Measurements from ENCODE around the gene DAD1.

The DAD1 gene

DNA sequence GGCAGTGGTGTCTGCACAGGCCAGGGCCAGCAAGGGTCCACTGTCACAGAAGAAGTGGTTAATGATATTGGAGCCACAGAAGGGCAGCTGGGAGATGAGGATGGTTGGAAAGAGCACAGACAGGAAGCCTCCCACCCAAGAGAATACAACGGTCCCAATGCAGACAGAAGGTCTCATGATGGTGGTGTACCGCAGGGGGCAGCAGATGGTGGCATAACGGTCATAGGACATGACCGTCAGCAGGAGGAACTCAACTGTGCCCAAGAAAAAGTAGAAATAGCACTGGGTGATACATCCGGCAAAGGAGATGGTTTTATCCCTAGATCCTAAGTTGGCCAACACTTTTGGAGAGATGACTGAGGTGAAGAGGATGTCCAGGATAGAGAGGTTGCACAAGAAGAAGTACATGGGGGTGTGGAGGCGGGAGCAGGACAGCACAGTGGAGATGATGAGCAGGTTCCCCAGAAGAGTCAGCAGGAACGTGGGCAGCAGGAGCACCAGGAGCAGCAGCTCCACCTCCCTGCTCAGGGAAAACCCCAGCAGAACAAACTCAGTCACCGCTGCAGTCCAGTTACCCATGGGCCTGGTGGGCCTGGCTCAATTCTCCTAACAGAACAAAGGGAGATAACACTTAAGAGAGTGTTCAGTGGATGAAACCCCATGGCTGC lies 45.3 kb upstream of the DAD1 start:
- TF ChIP-seq SCRT1 (tag by site-specific recombination; IDR thresholded peaks at IDR 0.05; ENCODE audit: borderline replicate concordance), result no peak
- no peak for TF ChIP-seq SETDB1 (IDR thresholded peaks at IDR 0.05; ENCODE audit: insufficient read length, low read length)
- no peak for TF ChIP-seq ZNF560 (tag by site-specific recombination; IDR thresholded peaks at IDR 0.05; ENCODE audit: borderline replicate concordance)
- TF ChIP-seq, protein P1, sequence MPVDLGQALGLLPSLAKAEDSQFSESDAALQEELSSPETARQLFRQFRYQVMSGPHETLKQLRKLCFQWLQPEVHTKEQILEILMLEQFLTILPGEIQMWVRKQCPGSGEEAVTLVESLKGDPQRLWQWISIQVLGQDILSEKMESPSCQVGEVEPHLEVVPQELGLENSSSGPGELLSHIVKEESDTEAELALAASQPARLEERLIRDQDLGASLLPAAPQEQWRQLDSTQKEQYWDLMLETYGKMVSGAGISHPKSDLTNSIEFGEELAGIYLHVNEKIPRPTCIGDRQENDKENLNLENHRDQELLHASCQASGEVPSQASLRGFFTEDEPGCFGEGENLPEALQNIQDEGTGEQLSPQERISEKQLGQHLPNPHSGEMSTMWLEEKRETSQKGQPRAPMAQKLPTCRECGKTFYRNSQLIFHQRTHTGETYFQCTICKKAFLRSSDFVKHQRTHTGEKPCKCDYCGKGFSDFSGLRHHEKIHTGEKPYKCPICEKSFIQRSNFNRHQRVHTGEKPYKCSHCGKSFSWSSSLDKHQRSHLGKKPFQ (tag by site-specific recombination; IDR thresholded peaks at IDR 0.05), result no peak
- no peak for TF ChIP-seq KLF1 (tag by site-specific recombination; IDR thresholded peaks at IDR 0.05)
- no peak for TF ChIP-seq BCL11A (tag by site-specific recombination; IDR thresholded peaks at IDR 0.05; ENCODE audit: low read depth)
- TF ChIP-seq ZNF529 (tag by site-specific recombination; IDR thresholded peaks at IDR 0.05; ENCODE audit: insufficient replicate concordance), result no peak
- TF ChIP-seq, protein P2, sequence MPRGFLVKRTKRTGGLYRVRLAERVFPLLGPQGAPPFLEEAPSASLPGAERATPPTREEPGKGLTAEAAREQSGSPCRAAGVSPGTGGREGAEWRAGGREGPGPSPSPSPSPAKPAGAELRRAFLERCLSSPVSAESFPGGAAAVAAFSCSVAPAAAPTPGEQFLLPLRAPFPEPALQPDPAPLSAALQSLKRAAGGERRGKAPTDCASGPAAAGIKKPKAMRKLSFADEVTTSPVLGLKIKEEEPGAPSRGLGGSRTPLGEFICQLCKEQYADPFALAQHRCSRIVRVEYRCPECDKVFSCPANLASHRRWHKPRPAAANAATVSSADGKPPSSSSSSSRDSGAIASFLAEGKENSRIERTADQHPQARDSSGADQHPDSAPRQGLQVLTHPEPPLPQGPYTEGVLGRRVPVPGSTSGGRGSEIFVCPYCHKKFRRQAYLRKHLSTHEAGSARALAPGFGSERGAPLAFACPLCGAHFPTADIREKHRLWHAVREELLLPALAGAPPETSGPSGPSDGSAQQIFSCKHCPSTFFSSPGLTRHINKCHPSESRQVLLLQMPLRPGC (tag by site-specific recombination; IDR thresholded peaks at IDR 0.05), result no peak
- H3K9me3 ChIP-seq (ENCODE audit: control insufficient read depth, insufficient read depth, low read depth, low read length), result no peaks in the 10 kb centered on the region
- no peak overlapping the region for H3K4me3 ChIP-seq (ENCODE audit: low read depth, low read length)
- H3K27ac ChIP-seq (ENCODE audit: extremely low read depth, low read depth, low read length), result no peak overlapping the region
- ChIA-PET POLR2A (no interaction called here), CTCF (no interaction called here)
- no peaks in the 10 kb centered on the region for H3K4me1 ChIP-seq (ENCODE audit: control insufficient read depth, insufficient read depth, low read length)
- no peaks in the 10 kb centered on the region for H3K36me3 ChIP-seq (ENCODE audit: control insufficient read depth in 2 of 2, insufficient read depth in 1 of 2, low read length in 2 of 2)

DNA sequence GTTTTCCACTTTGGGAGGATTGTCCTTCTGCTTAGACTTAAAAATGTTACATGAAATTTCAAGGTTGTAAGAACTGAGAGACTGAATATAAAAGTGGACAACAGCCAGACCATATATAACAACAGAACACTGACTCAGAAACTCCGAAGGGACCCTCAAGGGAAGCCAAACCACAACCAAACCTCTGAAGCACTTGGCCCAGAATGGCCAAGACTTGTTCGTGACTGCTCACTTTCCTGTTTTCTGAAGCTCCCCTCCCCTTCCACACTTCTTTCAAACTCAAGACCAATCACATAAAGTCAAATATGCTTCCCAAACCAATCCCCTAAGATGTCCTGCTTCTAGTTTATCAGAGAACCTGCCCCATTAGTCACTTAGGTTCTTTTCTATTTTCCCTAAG lies 41.5 kb upstream of the DAD1 start:
- Histone ChIP-seq H3K27ac (ENCODE audit: extremely low read depth, low read depth, low read length) (no peak overlapping the region), H3K4me1 (ENCODE audit: control insufficient read depth, insufficient read depth, low read length) (peaks cover 4% of the 10 kb centered on the region; the same call in 1 of the 2 replicates), H3K4me3 (ENCODE audit: low read depth, low read length) (no peak overlapping the region), H3K9me3 (ENCODE audit: control insufficient read depth, insufficient read depth, low read depth, low read length) (no peaks in the 10 kb centered on the region), H3K36me3 (ENCODE audit: control insufficient read depth in 2 of 2, insufficient read depth in 1 of 2, low read length in 2 of 2) (no peaks in the 10 kb centered on the region)
- POLR2A ChIA-PET, result no interaction called here
- CTCF ChIA-PET, result no interaction called here
- no peak for TF ChIP-seq ZNF24 (tag by site-specific recombination; IDR thresholded peaks at IDR 0.05)
- TF ChIP-seq ZNF2 (tag by site-specific recombination; IDR thresholded peaks at IDR 0.05), result no peak
- TF ChIP-seq ZNF132 (tag by site-specific recombination; IDR thresholded peaks at IDR 0.05; ENCODE audit: borderline replicate concordance), result no peak
- TF ChIP-seq ZNF133 (tag by site-specific recombination; IDR thresholded peaks at IDR 0.05), result no peak
- no peak for TF ChIP-seq ZNF433 (tag by site-specific recombination; IDR thresholded peaks at IDR 0.05; ENCODE audit: low read depth)
- TF ChIP-seq KLF17 (tag by site-specific recombination; IDR thresholded peaks at IDR 0.05), result no peak
- no peak for TF ChIP-seq GLI2 (tag by site-specific recombination; IDR thresholded peaks at IDR 0.05; ENCODE audit: borderline replicate concordance, low read depth)

DNA sequence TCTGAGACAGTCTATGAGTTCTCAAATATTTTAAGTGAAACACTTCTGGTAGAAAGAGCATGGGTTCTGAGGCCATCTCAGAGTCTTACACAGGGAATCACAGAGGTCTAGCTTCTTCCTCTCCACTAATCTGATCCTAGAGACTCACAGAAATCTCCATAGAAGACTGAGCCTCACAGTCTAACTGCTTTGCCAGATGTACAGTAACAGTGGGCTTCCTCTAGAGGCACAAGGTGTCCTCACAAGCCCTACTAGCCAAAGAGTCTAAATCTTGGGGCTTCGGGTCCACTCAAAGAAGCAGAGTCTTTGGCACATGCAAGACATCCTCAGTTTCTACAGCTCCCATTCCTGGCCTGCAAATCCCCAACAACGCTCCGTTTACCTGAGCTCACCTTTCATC lies 41.0 kb upstream of the DAD1 start:
- TF ChIP-seq ZFP3 (tag by site-specific recombination; IDR thresholded peaks at IDR 0.05; ENCODE audit: low read depth) (no peak), YY1 (tag by site-specific recombination; IDR thresholded peaks at IDR 0.05) (no peak), ZNF311 (tag by site-specific recombination; IDR thresholded peaks at IDR 0.05; ENCODE audit: borderline replicate concordance) (no peak), ZNF626 (tag by site-specific recombination; IDR thresholded peaks at IDR 0.05) (no peak)
- no peak overlapping the region for H3K4me3 ChIP-seq (ENCODE audit: low read depth, low read length)
- H3K27ac ChIP-seq (ENCODE audit: extremely low read depth, low read depth, low read length), result no peak overlapping the region
- ChIA-PET POLR2A (no interaction called here), CTCF (interaction anchor here (0.6 kb wide), 1 partner anchor 223 kb away, joined by 4 read pairs; no protein-coding TSS in a partner anchor)
- H3K4me1 ChIP-seq (ENCODE audit: control insufficient read depth, insufficient read depth, low read length), result peaks cover 4% of the 10 kb centered on the region; the same call in 1 of the 2 replicates
- no peaks in the 10 kb centered on the region for H3K36me3 ChIP-seq (ENCODE audit: control insufficient read depth in 2 of 2, insufficient read depth in 1 of 2, low read length in 2 of 2)
- H3K9me3 ChIP-seq (ENCODE audit: control insufficient read depth, insufficient read depth, low read depth, low read length), result no peaks in the 10 kb centered on the region
